Measurements from ENCODE around the gene DUSP1.

- TF ChIP-seq CTCF (conservative IDR thresholded peaks at IDR 0.05) (no peak), EZH2 (IDR thresholded peaks at IDR 0.05; ENCODE audit: low read depth) (no peak)
Measured at GRCh38 chr5:172773481-172774469, 2.8 kb upstream of the DUSP1 start.
